Calu3 (cell line): ENCODE measurements around the gene DDR2. TPM values are rescaled to one million over a fixed set of nuclear protein-coding genes. Genes with fewer than 3 reads are reported as not detected.

Experiments
- BruUV-seq: library from RNA; stranded (reverse); fragments of 400-500 nt; replicated peaks from 2 replicates; lab custom pipeline; 2021; lab: Mats Ljungman, UMichigan
- CTCF ChIA-PET: fragments of 300-600 bp; sonication (Branson Sonifier 250); formaldehyde crosslinking; loops from one replicate; lab custom pipeline; 2022; ENCODE audit warnings: antibody characterized with exemption; lab: Charles Lee
- DNase-seq: peaks from one replicate; pipeline ENCODE4 v3.0.0; 2022
- H3K27ac Mint-ChIP-seq: one replicate; pipeline ENCODE4 v1.8.0; 2022; ENCODE audit warnings: mixed read lengths; ENCODE audit not compliant: unreplicated experiment
- H3K27me3 Mint-ChIP-seq: one replicate; pipeline ENCODE4 v1.8.0; 2022; ENCODE audit warnings: mixed read lengths; ENCODE audit not compliant: unreplicated experiment
- H3K36me3 Mint-ChIP-seq: one replicate; pipeline ENCODE4 v1.8.0; 2022; ENCODE audit warnings: mild to moderate bottlenecking, moderate library complexity, mixed read lengths; ENCODE audit not compliant: insufficient read depth, unreplicated experiment
- H3K4me1 Mint-ChIP-seq: one replicate; pipeline ENCODE4 v1.8.0; 2022; ENCODE audit warnings: mild to moderate bottlenecking, low read depth, mixed read lengths; ENCODE audit not compliant: unreplicated experiment
- H3K4me3 Mint-ChIP-seq: one replicate; pipeline ENCODE4 v1.8.0; 2022; ENCODE audit warnings: mild to moderate bottlenecking, low read depth, moderate library complexity, mixed read lengths; ENCODE audit not compliant: unreplicated experiment
- H3K9me3 Mint-ChIP-seq: one replicate; pipeline ENCODE4 v1.8.0; 2022; ENCODE audit warnings: low read depth, mixed read lengths; ENCODE audit not compliant: unreplicated experiment
- CTCF ChIP-seq: fragments of 200-600 bp; IDR thresholded peaks from one replicate; pipeline ENCODE4 v1.8.0; 2022; ENCODE audit warnings: antibody characterized with exemption; ENCODE audit not compliant: unreplicated experiment
- intact Hi-C: fragments of 100-400 bp; cut with micrococcal nuclease; formaldehyde crosslinking; loops from one replicate; pipeline ENCODE4 v1.10.0; 2022; ENCODE audit not compliant: unreplicated experiment
- total RNA-seq: library from RNA; stranded (reverse); gene quantifications from 2 replicates; pipeline ENCODE4 v1.2.3, GENCODE V29; 2022

DDR2 gene
- total RNA-seq, 1 experiment from 2014 or later = 0.80 TPM

DNA sequence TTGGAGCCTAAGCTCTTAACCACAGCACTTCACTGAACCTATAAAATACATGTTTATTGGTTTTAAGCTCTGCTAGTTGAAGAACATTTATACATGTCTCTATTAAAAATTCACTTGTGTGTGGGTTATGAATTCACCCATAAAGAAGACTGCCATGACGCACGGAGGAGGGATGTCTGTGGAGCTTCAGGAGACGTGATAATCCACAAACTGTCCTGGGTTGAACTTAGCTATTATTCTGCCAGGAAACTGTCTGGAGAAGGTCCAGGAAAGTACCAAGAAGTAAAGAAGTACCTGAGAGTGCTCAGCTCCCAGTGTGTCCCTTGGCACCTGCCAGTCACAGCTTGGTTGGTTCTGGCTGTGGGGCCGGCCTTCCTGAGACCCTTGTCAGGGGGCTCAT, 56.3 kb downstream of the DDR2 start:
- H3K4me1 Mint-ChIP-seq = peaks cover 8% of the 10 kb centered on the region
- TF ChIP-seq CTCF = no peak
- CTCF ChIA-PET = no interaction called here

DNA sequence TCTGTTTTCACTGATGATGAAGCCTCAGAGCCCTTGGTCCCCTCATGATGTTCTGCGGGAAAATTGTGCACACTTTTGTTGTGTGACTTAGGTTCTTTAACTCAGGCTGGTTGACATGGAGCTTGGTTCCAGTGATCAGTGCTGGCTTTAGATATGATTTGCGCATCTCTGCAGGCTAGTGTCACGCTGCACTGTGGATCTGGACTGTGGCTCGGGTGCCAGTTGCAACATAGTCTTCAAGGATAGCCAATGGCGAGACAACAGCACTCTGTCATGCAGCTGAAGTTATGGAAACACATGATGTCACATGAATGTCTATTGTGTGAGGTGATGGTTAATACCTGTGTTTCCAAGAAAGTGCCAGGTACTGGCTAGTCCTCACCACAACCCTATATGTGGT, 56.7 kb downstream of the DDR2 start:
- Mint-ChIP-seq H3K4me3 (no peak overlapping the region), H3K27me3 (no peaks in the 10 kb centered on the region), H3K27ac (no peak overlapping the region), H3K9me3 (no peaks in the 10 kb centered on the region), H3K36me3 (no peaks in the 10 kb centered on the region), H3K4me1 (peaks cover 8% of the 10 kb centered on the region)
- TF ChIP-seq CTCF = no peak
- BruUV-seq = no TSS peak
- intact Hi-C loops = no loop called here
- no peak for DNase-seq
- CTCF ChIA-PET = no interaction called here

More for the DNA sequence above, 56.3 kb downstream of the DDR2 start:
- Mint-ChIP-seq H3K27me3 (no peaks in the 10 kb centered on the region), H3K27ac (no peak overlapping the region), H3K4me3 (no peak overlapping the region), H3K9me3 (no peaks in the 10 kb centered on the region), H3K36me3 (no peaks in the 10 kb centered on the region)
- DNase-seq = no peak
- intact Hi-C loops = no loop called here
- no TSS peak for BruUV-seq

- no TSS peak for BruUV-seq
- TF ChIP-seq CTCF = no peak
- H3K4me3 Mint-ChIP-seq = no peak overlapping the region
Measured at GRCh38 chr1:162689745-162690671, 57.7 kb downstream of the DDR2 start.

GRCh38 chr1:162690672-162691434, 58.6 kb downstream of the DDR2 start:
- no TSS peak for BruUV-seq
- peaks cover 9% of the 10 kb centered on the region for H3K4me1 Mint-ChIP-seq
- H3K9me3 Mint-ChIP-seq = no peaks in the 10 kb centered on the region
- no peak overlapping the region for H3K4me3 Mint-ChIP-seq
- H3K27ac Mint-ChIP-seq = no peak overlapping the region
- DNase-seq = no peak
- no peak for TF ChIP-seq CTCF
- H3K27me3 Mint-ChIP-seq = no peaks in the 10 kb centered on the region
- H3K36me3 Mint-ChIP-seq = no peaks in the 10 kb centered on the region
- intact Hi-C loops = no loop called here
- CTCF ChIA-PET = no interaction called here

More at GRCh38 chr1:162689745-162690671, 57.7 kb downstream of the DDR2 start:
- no peak for DNase-seq
- intact Hi-C loops = no loop called here
- CTCF ChIA-PET = interaction anchor here (0.7 kb wide), 2 partner anchors 205 to 500 kb away, joined by 3 to 4 read pairs; no protein-coding TSS in a partner anchor
- H3K27ac Mint-ChIP-seq = no peak overlapping the region
- H3K36me3 Mint-ChIP-seq = no peaks in the 10 kb centered on the region
- no peaks in the 10 kb centered on the region for H3K9me3 Mint-ChIP-seq
- no peaks in the 10 kb centered on the region for H3K27me3 Mint-ChIP-seq
- H3K4me1 Mint-ChIP-seq = peaks cover 8% of the 10 kb centered on the region
